GM19324 (cell line): ENCODE results near the gene PYHIN1.
A peak's percentile ranks its signal among the peaks of the same experiment; 100 is the strongest.

Experiments used
- ATAC-seq: cut with Tn5 transposase; IDR thresholded peaks from one replicate; pipeline ENCODE4 v1.9.1; 2021; ENCODE audit warnings: mild to moderate bottlenecking, moderate library complexity; ENCODE audit not compliant: unreplicated experiment, low FRiP score

Gene PYHIN1

GRCh38 chr1:158931055-158931737, at the start of gene PYHIN1:
Gene PYHIN1, plus strand, starts transcription at chr1:158931552. Its CDS starts 5,359 bp downstream, at chr1:158936911.
- no peak for ATAC-seq

- ATAC-seq = no peak
These were observed 37.7 kb upstream of the PYHIN1 start for GRCh38 chr1:158893654-158894053.

DNA sequence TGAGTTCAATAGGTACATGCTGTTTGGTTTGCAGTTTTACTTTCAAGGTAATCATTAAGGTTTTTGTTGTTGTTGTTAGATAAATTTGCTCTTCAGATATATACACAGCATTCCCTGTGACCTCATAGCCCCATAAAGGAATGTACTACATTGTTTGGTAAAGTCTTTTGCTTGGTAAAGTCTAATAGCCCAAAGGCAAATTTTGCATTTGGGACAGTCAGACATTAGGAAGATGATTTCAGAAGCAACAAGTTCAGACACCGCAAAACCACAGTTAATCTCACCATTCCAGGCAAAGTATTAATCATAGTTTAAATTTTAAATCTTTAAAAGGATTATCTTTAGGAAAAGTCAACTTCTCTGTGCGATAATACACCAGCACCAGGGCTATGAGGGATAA, 32.6 kb upstream of the PYHIN1 start:
- ATAC-seq = no peak

- no peak for ATAC-seq
These were observed 29.7 kb upstream of the PYHIN1 start for GRCh38 chr1:158901623-158902022.

DNA sequence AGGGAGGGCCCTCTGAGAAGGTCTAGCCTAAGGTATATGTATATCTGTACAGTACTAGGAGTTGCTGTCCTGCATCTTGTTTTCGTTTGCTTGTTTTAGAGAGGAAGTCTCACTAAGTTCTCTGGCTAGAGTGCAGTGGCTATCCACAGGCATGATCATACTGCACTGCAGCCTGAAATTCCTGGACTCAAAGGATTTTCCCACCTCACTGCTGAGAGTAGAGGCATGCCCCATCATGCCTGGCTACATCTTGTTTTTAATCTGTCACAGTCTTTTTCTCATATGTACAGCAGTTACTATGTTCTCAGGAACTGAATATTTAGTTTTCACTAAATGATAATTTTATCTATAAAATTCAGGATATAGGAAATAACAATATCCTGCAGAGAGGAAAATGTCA, 15.3 kb upstream of the PYHIN1 start:
- ATAC-seq = no peak

- ATAC-seq = no peak
These were observed 6.7 kb upstream of the PYHIN1 start for GRCh38 chr1:158924677-158925076.

DNA sequence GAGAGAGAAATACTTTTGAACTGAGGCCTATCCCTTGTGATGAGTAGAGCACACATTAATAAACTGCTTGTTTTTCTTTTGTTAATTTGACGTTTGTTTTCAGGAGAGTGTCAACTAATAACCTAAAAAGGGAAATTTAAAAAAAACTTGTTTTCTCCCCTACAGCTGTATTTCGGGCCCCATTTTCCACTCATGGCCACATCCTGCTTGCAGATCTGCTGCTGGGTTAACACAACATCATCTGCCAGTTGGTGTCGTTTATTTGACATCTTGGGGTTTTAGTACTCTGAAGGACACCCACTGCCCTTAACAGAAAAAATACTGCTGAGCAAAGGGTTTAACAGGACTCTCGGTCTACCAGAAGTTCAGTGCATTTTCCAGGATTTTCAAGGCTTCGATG, 848 bp upstream of the PYHIN1 start:
- ATAC-seq = no peak

- ATAC-seq = no peak
These were observed 819 bp downstream of the PYHIN1 start for GRCh38 chr1:158932171-158932570.

- no peak for ATAC-seq
These were observed 2.3 kb downstream of the PYHIN1 start for GRCh38 chr1:158933621-158934020.

DNA sequence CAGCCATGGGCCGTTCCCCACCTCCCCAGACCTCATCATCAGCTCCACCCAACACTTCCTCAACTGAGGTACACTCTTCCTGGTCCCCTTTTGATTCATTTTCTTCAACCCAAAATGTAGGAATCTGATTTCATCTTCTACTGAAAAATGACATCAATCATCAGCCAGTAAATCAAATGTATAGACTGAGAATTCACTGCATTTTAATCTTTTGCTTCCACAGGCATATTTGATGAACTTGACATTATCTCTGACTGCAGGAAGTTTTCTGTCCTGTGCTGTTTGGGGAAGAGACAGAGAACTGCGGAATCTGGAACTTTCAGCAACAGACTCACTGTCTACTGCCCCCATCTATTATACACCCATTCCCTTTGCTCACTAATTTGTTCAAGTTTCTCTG, 7.8 kb downstream of the PYHIN1 start:
- no peak for ATAC-seq

DNA sequence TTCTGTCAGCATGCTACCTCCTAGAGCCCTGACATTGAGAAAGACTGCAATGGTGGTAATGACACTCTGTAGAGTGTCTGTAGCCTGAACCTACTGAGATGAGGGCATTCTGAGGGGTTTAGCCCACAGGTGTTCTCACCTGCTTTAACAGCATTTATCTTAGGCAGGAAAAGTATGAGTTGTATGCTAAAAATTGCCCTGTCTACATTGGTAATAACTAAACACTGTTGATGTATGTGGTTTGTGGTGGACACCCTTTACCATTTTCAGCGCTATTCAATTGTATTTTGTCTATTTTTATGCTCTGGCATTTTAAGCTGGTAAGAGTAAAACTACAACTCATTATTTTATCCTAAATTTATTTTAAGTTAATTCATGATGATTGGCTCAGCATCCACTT, 10.0 kb downstream of the PYHIN1 start:
- no peak for ATAC-seq

DNA sequence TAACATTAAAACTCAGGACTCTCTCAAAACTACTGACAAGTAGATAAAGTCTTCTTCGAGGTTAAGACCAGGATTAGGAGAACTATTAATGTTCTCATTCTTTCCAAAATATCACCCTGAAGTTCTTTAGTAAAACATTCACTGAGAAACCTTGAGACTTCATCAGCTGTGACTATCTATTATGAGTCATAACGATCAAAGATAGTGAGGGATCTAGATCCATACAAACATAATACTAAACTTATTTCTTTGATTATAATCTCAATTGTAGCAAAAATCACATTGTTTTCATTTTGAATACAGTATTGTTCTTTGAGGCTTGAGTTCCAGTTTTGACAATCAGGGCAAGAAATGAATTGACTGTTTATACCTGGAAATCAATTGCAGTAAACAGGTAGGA, 11.1 kb downstream of the PYHIN1 start:
- ATAC-seq = no peak

GRCh38 chr1:158943059-158943458, 11.7 kb downstream of the PYHIN1 start:
- no peak for ATAC-seq

GRCh38 chr1:158945061-158945460, 13.7 kb downstream of the PYHIN1 start:
- ATAC-seq = no peak

- no peak for ATAC-seq
These were observed 15.4 kb downstream of the PYHIN1 start for GRCh38 chr1:158946785-158947184.

GRCh38 chr1:158951956-158952355, 20.6 kb downstream of the PYHIN1 start:
- peak; percentile 89 for ATAC-seq

DNA sequence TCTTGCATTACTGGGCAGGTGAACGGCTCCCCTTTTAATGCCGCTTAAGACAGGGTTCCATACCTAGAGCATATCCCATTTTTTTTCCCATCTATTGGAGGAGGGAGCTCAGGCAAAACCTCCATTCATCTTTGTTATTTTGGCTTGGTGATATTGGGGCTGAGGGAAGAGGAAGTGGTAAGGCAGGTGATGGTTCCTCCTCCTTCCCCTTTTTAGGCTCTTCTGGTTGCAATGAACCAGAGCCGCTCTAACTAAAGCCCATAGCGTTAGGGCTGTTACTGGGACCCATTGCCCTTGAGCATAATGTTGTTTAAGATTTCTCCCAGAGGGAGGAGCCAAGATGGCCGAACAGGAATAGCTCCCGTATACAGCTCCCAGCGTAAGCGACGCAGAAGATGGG, 21.1 kb downstream of the PYHIN1 start:
- ATAC-seq = no peak

DNA sequence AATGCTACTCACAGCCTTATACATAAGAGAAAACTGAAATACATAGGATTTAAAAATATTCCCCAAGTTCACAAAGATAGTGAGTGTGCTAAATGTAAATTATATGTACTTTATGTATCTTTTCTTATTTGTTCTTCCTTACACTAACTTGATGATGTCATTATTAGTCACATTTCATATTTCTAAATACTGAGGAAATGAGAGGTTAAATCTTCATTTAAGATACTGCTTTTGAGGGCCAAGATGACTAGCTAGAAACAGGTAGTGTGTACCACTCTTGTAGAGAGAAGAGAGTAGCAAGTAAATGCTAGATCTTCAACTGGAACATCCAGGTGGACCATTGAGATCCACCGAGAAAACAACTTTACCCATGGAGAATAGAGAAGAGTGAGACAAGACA, 29.8 kb downstream of the PYHIN1 start:
- no peak for ATAC-seq

- ATAC-seq = no peak
These were observed 31.6 kb downstream of the PYHIN1 start for GRCh38 chr1:158962983-158963382.

- ATAC-seq = no peak
These were observed 37.8 kb downstream of the PYHIN1 start for GRCh38 chr1:158969166-158969565.

DNA sequence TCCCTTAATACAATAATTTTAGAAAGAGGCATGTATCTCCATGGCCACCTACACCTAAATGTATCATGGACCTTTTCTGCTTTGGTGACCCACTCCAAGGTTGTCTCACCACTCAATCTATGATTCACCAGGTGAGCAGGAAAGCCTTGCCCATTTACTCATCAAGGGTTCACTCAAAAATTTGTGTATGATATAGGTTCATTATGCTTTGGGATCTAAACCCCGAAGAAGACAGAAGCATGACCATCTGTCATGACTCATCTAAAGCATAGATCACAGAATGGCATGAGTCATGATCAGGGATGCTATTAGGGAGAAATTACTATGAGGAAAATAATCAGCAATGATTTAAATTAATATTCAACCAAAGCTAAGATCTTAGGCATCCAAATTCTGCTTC, 38.5 kb downstream of the PYHIN1 start:
- ATAC-seq = no peak

DNA sequence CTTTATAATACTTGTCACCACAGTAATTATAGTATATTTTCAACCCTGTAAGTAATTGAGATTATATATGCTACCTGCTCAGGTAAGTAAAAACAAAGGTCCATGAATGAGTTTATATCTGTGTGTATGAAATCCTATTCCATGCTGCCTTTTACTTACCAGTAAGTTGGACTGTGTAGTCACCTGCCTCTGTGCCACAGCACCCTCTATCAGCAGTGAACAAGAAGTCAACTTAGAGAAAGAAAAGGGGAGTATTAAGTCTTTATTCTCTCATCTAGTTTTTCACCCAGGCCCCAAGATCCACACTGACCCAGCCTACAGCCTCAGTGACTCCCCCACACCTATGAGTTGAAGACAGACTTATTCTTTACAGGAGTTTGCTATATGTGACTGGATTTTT, 41.5 kb downstream of the PYHIN1 start:
- ATAC-seq = no peak

DNA sequence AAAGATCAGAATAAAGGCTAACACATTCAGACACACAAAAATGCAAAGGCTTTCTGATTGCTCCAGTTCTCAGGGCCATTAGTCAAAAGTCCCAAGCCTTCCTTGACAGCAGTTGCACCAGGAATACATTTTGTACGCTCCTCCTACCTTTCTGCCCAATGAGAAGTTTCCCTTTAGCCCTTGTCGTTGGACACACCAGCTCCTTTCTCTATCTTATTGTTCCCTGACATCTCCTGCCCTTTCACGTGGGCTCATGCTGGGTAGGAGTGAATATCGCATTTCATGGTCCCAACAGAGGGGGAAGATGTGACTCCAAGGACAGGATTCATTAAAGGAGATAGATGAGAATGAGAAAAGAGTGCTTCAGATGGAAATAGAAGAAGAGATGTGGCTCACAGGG, 44.9 kb downstream of the PYHIN1 start:
- ATAC-seq = no peak
